ENCODE measurements around the gene NRG2. TPM values are rescaled to one million over a fixed set of nuclear protein-coding genes. Genes with fewer than 3 reads are reported as not detected.

Gene NRG2
- total RNA-seq, 4 donors from 2014 or later, result 1.1 to 2.9 (median 1.8) TPM

DNA sequence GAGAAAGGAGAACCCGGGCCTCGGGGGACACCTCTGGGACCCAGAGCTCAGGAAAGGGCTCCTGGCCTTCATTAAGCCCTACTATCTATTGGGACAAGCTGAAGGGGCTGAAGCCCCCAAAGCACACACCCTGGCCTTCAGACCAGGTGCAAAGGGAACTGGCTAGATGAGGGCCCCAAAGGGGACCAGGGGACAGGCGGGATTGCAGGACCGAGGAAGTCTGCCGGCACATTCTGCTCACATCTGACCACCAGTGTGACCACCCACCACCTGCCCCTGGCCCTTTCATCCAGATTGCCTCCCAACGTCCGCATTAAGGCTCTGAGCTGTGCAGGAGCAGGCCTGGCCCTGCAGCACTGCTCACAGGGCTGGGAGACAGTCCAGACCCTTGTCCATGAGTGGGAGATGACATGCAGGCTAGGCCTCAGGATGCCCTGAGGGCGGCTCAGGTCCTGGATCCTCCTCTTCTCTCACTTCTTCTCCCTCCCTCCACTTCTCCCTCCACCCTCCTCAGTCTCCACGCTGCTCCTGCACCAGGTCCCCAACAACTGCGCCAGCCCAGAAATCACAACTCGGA is 228.3 kb downstream of the NRG2 start:
- Histone ChIP-seq H3K36me3 (no peaks in the 10 kb centered on the region), H3K4me1 (no peaks in the 10 kb centered on the region), H3K27ac (no peak overlapping the region), H3K9me3 (no peaks in the 10 kb centered on the region), H3K4me3 (replicated peaks in 1 of 3) (no peak overlapping the region), H3K27me3 (no peaks in the 10 kb centered on the region)
- intact Hi-C loops (cut with DNase I), result no loop called here
- no peak for DNase-seq
- 93% methylated on average over 8 to 11 of the region's 11 CpGs for WGBS, 2 donors
- no peak for TF ChIP-seq POLR2A (IDR thresholded peaks at IDR 0.05)
- TF ChIP-seq, protein P1, sequence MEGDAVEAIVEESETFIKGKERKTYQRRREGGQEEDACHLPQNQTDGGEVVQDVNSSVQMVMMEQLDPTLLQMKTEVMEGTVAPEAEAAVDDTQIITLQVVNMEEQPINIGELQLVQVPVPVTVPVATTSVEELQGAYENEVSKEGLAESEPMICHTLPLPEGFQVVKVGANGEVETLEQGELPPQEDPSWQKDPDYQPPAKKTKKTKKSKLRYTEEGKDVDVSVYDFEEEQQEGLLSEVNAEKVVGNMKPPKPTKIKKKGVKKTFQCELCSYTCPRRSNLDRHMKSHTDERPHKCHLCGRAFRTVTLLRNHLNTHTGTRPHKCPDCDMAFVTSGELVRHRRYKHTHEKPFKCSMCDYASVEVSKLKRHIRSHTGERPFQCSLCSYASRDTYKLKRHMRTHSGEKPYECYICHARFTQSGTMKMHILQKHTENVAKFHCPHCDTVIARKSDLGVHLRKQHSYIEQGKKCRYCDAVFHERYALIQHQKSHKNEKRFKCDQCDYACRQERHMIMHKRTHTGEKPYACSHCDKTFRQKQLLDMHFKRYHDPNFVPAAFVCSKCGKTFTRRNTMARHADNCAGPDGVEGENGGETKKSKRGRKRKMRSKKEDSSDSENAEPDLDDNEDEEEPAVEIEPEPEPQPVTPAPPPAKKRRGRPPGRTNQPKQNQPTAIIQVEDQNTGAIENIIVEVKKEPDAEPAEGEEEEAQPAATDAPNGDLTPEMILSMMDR (IDR thresholded peaks at IDR 0.05), result no peak

DNA sequence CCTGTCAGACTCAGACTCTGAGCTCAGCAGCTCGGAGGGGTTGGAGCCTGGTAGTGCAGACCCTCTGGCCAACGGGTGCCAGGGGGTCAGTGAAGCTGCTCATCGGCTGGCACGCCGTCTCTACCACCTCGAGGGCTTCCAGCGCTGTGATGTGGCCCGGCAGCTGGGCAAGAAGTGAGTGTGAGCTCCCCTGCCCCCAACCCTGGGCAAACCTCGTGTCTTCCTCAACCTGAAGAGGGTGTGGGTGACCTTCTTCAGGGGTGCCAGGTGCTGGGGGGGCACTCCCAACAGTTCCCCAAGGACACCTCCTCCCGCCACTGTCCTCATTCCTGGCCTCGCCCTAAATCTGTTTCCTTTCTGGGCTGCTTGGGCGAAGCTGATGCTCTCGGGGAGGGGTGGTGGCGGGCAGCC is 228.9 kb downstream of the NRG2 start:
- 85 to 92% methylated on average over 7 to 14 of the region's 14 CpGs for WGBS, 2 donors
- intact Hi-C loops (cut with DNase I), result no loop called here
- Histone ChIP-seq H3K27ac (no peak overlapping the region), H3K36me3 (no peaks in the 10 kb centered on the region), H3K9me3 (no peaks in the 10 kb centered on the region), H3K4me3 (replicated peaks in 1 of 3) (no peak overlapping the region), H3K4me1 (no peaks in the 10 kb centered on the region), H3K27me3 (no peaks in the 10 kb centered on the region)
- TF ChIP-seq, protein P1 (IDR thresholded peaks at IDR 0.05), result no peak
- no peak for TF ChIP-seq POLR2A (IDR thresholded peaks at IDR 0.05)
- no peak for DNase-seq

DNA sequence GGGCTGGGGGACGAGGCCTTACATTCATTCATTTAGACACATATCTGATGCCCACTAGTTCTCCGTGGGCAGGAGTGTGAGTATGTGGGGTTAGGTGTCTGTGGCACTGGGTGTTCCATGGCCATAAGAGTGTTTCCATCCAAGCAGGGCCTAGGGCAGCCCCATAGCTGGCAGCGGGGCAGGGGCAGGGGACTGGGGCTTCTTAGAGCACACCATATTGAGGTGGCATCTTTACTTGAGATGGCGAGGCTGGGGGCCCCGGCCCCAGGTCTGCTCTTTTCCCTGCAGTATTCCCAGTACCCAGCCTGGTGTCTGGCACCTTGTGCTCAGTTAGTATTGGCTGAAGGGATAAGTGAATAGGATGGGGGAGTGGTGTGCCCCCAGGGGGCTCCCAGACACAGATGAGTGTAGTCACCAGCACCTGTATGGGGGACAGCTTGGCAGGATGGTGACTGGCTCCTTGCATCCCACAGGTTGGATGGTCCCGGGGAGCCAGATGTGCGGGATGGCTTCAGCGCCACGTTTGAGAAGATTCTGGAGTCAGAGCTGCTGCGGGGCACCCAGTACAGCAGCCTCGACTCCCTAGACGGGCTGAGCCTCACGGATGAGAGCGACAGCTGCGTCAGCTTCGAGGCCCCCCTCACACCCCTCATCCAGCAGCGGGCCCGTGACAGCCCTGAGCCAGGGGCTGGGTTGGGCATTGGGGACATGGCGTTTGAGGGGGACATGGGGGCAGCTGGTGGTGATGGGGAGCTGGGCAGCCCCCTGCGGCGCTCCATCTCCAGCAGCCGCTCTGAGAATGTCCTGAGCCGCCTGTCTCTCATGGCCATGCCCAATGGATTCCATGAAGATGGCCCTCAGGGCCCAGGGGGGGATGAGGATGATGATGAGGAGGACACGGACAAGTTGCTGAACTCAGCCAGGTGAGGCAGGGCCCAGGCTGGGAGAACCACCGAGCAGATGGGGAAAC is 230.0 kb downstream of the NRG2 start:
- TF ChIP-seq, protein P1 (IDR thresholded peaks at IDR 0.05), result no peak
- no peak for TF ChIP-seq POLR2A (IDR thresholded peaks at IDR 0.05)
- no peaks in the 10 kb centered on the region for H3K27me3 ChIP-seq
- 92 to 95% methylated on average over 23 to 24 of the region's 25 CpGs for WGBS, 2 donors
- DNase-seq, result no peak
- no peaks in the 10 kb centered on the region for H3K4me1 ChIP-seq
- H3K4me3 ChIP-seq (replicated peaks in 1 of 3), result no peak overlapping the region
- H3K27ac ChIP-seq, result no peak overlapping the region
- H3K36me3 ChIP-seq, result no peaks in the 10 kb centered on the region
- no peaks in the 10 kb centered on the region for H3K9me3 ChIP-seq
- intact Hi-C loops (cut with DNase I), result no loop called here

DNA sequence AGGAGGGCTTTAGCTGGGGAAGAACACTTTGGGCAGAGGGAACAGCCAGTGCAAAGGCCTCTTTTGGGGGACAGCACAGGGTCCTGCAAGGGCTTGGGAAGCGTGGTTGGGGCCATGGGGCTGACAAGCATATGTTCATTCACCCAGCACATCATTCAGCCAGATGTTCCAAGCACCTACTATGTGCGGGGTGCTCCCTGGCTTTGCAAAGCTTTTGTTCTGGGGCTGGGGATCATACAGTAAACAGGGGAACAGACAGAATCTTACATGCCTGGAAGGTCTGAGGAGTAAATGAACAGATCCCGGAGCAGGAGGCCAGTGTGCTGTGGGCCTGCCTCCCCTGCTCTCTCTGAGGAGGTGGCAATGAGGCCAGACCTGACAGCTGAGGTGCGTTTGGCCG is 230.8 kb downstream of the NRG2 start:
- no peak for DNase-seq
- Histone ChIP-seq H3K4me3 (replicated peaks in 1 of 3) (no peak overlapping the region), H3K9me3 (no peaks in the 10 kb centered on the region), H3K27ac (no peak overlapping the region), H3K4me1 (no peaks in the 10 kb centered on the region), H3K27me3 (no peaks in the 10 kb centered on the region), H3K36me3 (no peaks in the 10 kb centered on the region)
- intact Hi-C loops (cut with DNase I), result no loop called here
- 83 to 98% methylated on average over 5 of the region's 5 CpGs for WGBS, 2 donors
- TF ChIP-seq, protein P1 (IDR thresholded peaks at IDR 0.05), result no peak
- no peak for TF ChIP-seq POLR2A (IDR thresholded peaks at IDR 0.05)

DNA sequence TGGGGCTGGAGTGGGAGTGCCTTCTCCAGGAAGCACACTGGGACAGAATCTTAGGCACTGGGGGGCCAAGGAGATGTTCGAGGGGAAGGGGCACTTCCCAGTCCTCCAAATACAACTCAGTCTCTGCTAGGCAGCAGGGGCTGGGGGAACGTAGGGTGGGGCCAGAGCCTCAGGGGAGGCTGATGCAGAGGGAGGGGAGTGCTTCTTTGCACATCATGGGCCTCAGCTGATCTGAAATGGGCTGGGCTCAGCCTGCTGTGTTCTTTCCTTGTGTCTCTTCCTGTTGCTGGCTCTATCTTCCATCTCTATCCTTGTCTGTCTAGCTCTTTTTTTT is 231.9 kb downstream of the NRG2 start:
- Histone ChIP-seq H3K4me3 (replicated peaks in 1 of 3) (no peak overlapping the region), H3K27ac (no peak overlapping the region), H3K9me3 (no peaks in the 10 kb centered on the region), H3K27me3 (no peaks in the 10 kb centered on the region), H3K4me1 (no peaks in the 10 kb centered on the region), H3K36me3 (no peaks in the 10 kb centered on the region)
- intact Hi-C loops (cut with DNase I), result no loop called here
- no peak for DNase-seq
- 24 to 57% methylated on average over 2 of the region's 2 CpGs for WGBS, 2 donors
- TF ChIP-seq POLR2A (IDR thresholded peaks at IDR 0.05), result no peak
- TF ChIP-seq, protein P1 (IDR thresholded peaks at IDR 0.05), result no peak

Data from thyroid gland (tissue), 4 donors.